Gastroesophageal sphincter (tissue), 4 donors: ENCODE measurements around the gene C12orf60. TPM values are rescaled to one million over a fixed set of nuclear protein-coding genes. Genes with fewer than 3 reads are reported as not detected.
A peak's percentile ranks its signal among the peaks of the same experiment; 100 is the strongest.

Experiments used
- ATAC-seq: fragments of 150-250 bp; one replicate; pipeline ENCODE4 v1.9.1; 2016; ENCODE audit warnings: mild to moderate bottlenecking, moderate library complexity
- H3K27ac ChIP-seq, 4 donors: fragments of 200-600 bp; sonication (generic) in 3 of 4; 1 replicate in 3 of 4; 2 replicates in 1 of 4; pipeline ENCODE4 v1.5.1; 2016 to 2019
- H3K27me3 ChIP-seq: fragments of 200-600 bp; sonication (generic); one replicate; pipeline ENCODE4 v1.5.1; 2019
- H3K36me3 ChIP-seq, 2 donors: fragments of 200-600 bp; sonication (generic); one replicate each; pipeline ENCODE4 v1.5.1; 2019; ENCODE audit warnings: control low read depth in 1 of 2
- H3K4me1 ChIP-seq, 3 donors: fragments of 200-600 bp; sonication (generic); 1 replicate in 2 of 3; 2 replicates in 1 of 3; pipeline ENCODE4 v1.5.1; 2016 to 2019; ENCODE audit warnings: control low read depth in 2 of 3
- H3K4me3 ChIP-seq, 2 donors: fragments of 200-600 bp; sonication (generic); one replicate each; pipeline ENCODE4 v1.5.1; 2019; ENCODE audit warnings: mild to moderate bottlenecking in 1 of 2, moderate library complexity in 1 of 2
- H3K9me3 ChIP-seq, 3 donors: fragments of 200-600 bp; sonication (generic); one replicate each; pipeline ENCODE4 v1.5.1; 2017 to 2019; ENCODE audit warnings: control low read depth in 2 of 3
- EP300 ChIP-seq: sonication (generic); formaldehyde crosslinking; IDR thresholded peaks from one replicate; pipeline ENCODE4 v1.6.1; 2017; ENCODE audit warnings: antibody characterized with exemption, mild to moderate bottlenecking
- POLR2A ChIP-seq, 2 donors: fragments of 450-650 bp; IDR thresholded peaks; one replicate each; pipeline ENCODE4 v1.6.1; 2017; ENCODE audit warnings: antibody characterized with exemption in 2 of 2, mild to moderate bottlenecking in 2 of 2, moderate library complexity in 1 of 2
- POLR2AphosphoS5 ChIP-seq: sonication (generic); formaldehyde crosslinking; IDR thresholded peaks from one replicate; pipeline ENCODE4 v1.6.1; 2017; ENCODE audit warnings: antibody characterized with exemption
- WGBS, 2 donors: methylation state at CpG; one replicate each; pipeline ENCODE4 v1.1.5; 2018; ENCODE audit warnings: low coverage in 1 of 2; 5-methylcytosine and 5-hydroxymethylcytosine counted together
- total RNA-seq, 4 donors: library from RNA; depleted of rRNA; stranded (reverse); fragments of >200 nt; gene quantifications; one replicate each; pipeline ENCODE4 v1.1.0, GENCODE V29; 2016
- TF ChIP-seq, protein P1 (sequence below), 4 experiments: fragments of 200-600 bp in 2 of 4; fragments of 450-650 bp in 2 of 4; sonication (generic) in 1 of 4; IDR thresholded peaks; one replicate each; pipeline ENCODE4 v1.5.1; 2017 to 2019; ENCODE audit warnings: antibody characterized with exemption in 4 of 4, mild to moderate bottlenecking in 2 of 4, moderate library complexity in 2 of 4

C12orf60 gene
- total RNA-seq, 4 donors from 2014 or later: 0.40 to 1.5 (median 1.0) TPM

GRCh38 chr12:14824012-14824634 is 20.7 kb downstream of the C12orf60 start:
- no peak for ATAC-seq
- no peak for TF ChIP-seq POLR2AphosphoS5
- TF ChIP-seq, protein P1, sequence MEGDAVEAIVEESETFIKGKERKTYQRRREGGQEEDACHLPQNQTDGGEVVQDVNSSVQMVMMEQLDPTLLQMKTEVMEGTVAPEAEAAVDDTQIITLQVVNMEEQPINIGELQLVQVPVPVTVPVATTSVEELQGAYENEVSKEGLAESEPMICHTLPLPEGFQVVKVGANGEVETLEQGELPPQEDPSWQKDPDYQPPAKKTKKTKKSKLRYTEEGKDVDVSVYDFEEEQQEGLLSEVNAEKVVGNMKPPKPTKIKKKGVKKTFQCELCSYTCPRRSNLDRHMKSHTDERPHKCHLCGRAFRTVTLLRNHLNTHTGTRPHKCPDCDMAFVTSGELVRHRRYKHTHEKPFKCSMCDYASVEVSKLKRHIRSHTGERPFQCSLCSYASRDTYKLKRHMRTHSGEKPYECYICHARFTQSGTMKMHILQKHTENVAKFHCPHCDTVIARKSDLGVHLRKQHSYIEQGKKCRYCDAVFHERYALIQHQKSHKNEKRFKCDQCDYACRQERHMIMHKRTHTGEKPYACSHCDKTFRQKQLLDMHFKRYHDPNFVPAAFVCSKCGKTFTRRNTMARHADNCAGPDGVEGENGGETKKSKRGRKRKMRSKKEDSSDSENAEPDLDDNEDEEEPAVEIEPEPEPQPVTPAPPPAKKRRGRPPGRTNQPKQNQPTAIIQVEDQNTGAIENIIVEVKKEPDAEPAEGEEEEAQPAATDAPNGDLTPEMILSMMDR (IDR thresholded peaks at IDR 0.05): no peak
- no peak for TF ChIP-seq EP300
- WGBS, 2 donors: 56 to 69% methylated on average over 1 of the region's 1 CpG

DNA sequence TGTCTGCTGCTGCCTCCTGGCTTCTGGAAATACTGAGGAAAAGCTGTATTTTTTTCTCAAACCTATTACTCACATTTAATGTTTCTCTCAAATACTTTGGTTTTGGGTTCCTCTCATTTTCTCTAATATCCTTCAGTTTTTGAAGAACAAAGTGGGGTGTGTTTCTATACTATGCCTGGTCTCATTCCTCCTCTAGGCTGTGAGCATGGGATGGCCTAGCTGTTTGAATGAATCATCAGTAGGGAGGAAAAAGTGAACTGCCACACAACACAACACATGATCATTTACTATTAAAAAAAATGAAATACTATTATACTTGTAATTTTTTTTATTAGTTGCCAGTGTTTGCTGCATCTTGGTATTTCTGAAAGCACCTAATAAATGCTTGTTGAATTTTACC is 21.8 kb downstream of the C12orf60 start:
- H3K9me3 ChIP-seq: no peaks in the 10 kb centered on the region
- ATAC-seq: no peak
- no peak overlapping the region for H3K4me3 ChIP-seq
- H3K27ac ChIP-seq: no peak overlapping the region
- TF ChIP-seq, protein P1 (IDR thresholded peaks at IDR 0.05): no peak
- TF ChIP-seq POLR2AphosphoS5: no peak
- H3K27me3 ChIP-seq: peaks cover 8% of the 10 kb centered on the region
- H3K36me3 ChIP-seq: no peaks in the 10 kb centered on the region
- no peaks in the 10 kb centered on the region for H3K4me1 ChIP-seq

More at GRCh38 chr12:14824012-14824634, 20.7 kb downstream of the C12orf60 start:
- Histone ChIP-seq H3K27me3 (peaks cover 8% of the 10 kb centered on the region), H3K4me3 (no peak overlapping the region), H3K4me1 (no peaks in the 10 kb centered on the region), H3K36me3 (no peaks in the 10 kb centered on the region), H3K9me3 (no peaks in the 10 kb centered on the region), H3K27ac (no peak overlapping the region)

DNA sequence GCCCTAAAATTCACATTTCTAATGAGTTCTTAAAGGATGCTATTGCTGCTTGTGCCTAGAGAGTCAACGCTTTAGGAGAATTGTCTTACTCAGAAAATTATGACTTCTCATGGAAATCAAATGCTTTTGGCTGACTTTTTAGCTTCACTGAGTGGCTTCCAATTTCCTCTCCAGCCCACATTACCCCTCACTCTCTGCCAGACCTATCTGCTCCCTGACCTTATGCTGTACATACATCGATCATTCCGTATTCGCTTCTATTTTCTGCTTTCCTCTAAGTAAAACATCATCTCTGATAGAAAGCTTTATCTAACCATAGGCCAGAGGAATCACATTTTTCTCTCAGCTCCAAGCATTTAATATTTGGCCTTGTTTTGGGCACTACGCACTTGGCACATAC is 23.0 kb downstream of the C12orf60 start:
- Histone ChIP-seq H3K27ac (peak overlapping the region in 1 of 4 donors; percentile 25), H3K36me3 (no peaks in the 10 kb centered on the region), H3K4me1 (no peaks in the 10 kb centered on the region), H3K27me3 (peaks cover 4% of the 10 kb centered on the region), H3K9me3 (no peaks in the 10 kb centered on the region), H3K4me3 (no peak overlapping the region)
- TF ChIP-seq POLR2A (IDR thresholded peaks at IDR 0.05) (no peak), EP300 (no peak), POLR2AphosphoS5 (no peak)
- TF ChIP-seq, protein P1 (IDR thresholded peaks at IDR 0.05): no peak
- WGBS, 2 donors: 63 to 91% methylated on average over 5 of the region's 5 CpGs
- no peak for ATAC-seq

DNA sequence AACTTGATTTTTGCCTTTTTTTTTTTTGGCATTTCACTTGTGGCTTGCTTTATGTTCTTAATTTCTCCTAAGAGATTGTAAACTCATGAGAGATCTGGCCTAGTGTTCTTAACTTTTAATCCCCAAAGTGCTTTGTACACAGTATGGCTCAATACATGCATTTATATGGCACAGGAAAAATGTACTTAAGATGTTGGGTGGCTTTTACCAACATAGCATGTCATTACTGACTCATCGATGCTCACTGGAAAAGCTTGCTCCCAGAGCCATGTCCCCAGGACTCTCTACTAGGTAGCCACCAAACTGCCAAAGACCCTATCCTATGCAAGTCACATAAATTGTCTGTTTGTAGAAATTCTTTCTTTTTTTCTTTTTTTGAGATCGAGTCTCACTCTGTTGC is 23.6 kb downstream of the C12orf60 start:
- Histone ChIP-seq H3K4me3 (no peak overlapping the region), H3K4me1 (no peaks in the 10 kb centered on the region), H3K9me3 (no peaks in the 10 kb centered on the region), H3K27me3 (no peaks in the 10 kb centered on the region), H3K36me3 (no peaks in the 10 kb centered on the region), H3K27ac (peak overlapping the region in 1 of 4 donors; percentile 25)
- WGBS, 2 donors: 92 to 100% methylated on average over 1 to 2 of the region's 2 CpGs
- no peak for ATAC-seq
- TF ChIP-seq POLR2A (IDR thresholded peaks at IDR 0.05) (no peak), EP300 (no peak), POLR2AphosphoS5 (no peak)
- TF ChIP-seq, protein P1 (IDR thresholded peaks at IDR 0.05): no peak

- H3K36me3 ChIP-seq: no peaks in the 10 kb centered on the region
- no peak overlapping the region for H3K27ac ChIP-seq
- H3K27me3 ChIP-seq: no peaks in the 10 kb centered on the region
- no peak for ATAC-seq
- TF ChIP-seq, protein P1 (IDR thresholded peaks at IDR 0.05): no peak
- TF ChIP-seq POLR2A (IDR thresholded peaks at IDR 0.05) (no peak), EP300 (no peak), POLR2AphosphoS5 (no peak)
- no peak overlapping the region for H3K4me3 ChIP-seq
- H3K4me1 ChIP-seq: no peaks in the 10 kb centered on the region
- no peaks in the 10 kb centered on the region for H3K9me3 ChIP-seq
Measured at GRCh38 chr12:14828892-14829291, 25.4 kb downstream of the C12orf60 start.
